Vagina (tissue), 2 donors: Measurements from ENCODE around the gene BORCS6. TPM values are rescaled to one million over a fixed set of nuclear protein-coding genes. Genes with fewer than 3 reads are reported as not detected.

Experiments
- DNase-seq, 2 donors: peaks; one replicate each; pipeline ENCODE4 v3.0.0-alpha.2; 2017; ENCODE audit errors: extremely low spot score in 2 of 2
- H3K27ac ChIP-seq: fragments of 200-600 bp; sonication (generic); one replicate; pipeline ENCODE4 v1.5.1; 2019
- H3K27me3 ChIP-seq: fragments of 200-600 bp; sonication (generic); one replicate; pipeline ENCODE4 v1.5.1; 2019
- H3K36me3 ChIP-seq, 2 donors: fragments of 200-600 bp; sonication (generic); one replicate each; pipeline ENCODE4 v1.5.1; 2017 to 2019
- H3K4me1 ChIP-seq: fragments of 200-600 bp; sonication (generic); one replicate; pipeline ENCODE4 v1.5.1; 2019
- H3K4me3 ChIP-seq, 2 donors: fragments of 200-600 bp; sonication (generic); 1 replicate in 1 of 2; 2 replicates in 1 of 2; pipeline ENCODE4 v1.5.1; 2016 to 2019
- H3K9me3 ChIP-seq: fragments of 200-600 bp; sonication (generic); one replicate; pipeline ENCODE4 v1.5.1; 2019
- CTCF ChIP-seq, 3 experiments: fragments of 450-650 bp in 2 of 3; fragments of 200-600 bp in 1 of 3; sonication (generic) in 1 of 3; IDR thresholded peaks; one replicate each; pipeline ENCODE4 v1.5.1; 2017 to 2019; ENCODE audit warnings: antibody characterized with exemption in 3 of 3, mild to moderate bottlenecking in 2 of 3, moderate library complexity in 2 of 3
- POLR2A ChIP-seq, 2 donors: fragments of 450-650 bp; IDR thresholded peaks; one replicate each; pipeline ENCODE4 v1.6.1; 2017; ENCODE audit warnings: antibody characterized with exemption in 2 of 2, mild to moderate bottlenecking in 2 of 2, moderate library complexity in 2 of 2
- POLR2AphosphoS5 ChIP-seq, 2 donors: sonication (generic); formaldehyde crosslinking; IDR thresholded peaks; one replicate each; pipeline ENCODE4 v1.9.0; 2017; ENCODE audit warnings: antibody characterized with exemption in 2 of 2, mild to moderate bottlenecking in 2 of 2, low read depth in 1 of 2; ENCODE audit not compliant: insufficient read depth in 1 of 2
- intact Hi-C: fragments of 100-400 bp; cut with DNase I; formaldehyde crosslinking; loops from one replicate; pipeline ENCODE4 v1.15.1; 2023
- total RNA-seq: library from RNA; depleted of rRNA; stranded (reverse); fragments of >200 nt; gene quantifications from one replicate; pipeline ENCODE4 v1.2.3, GENCODE V29; 2016

The BORCS6 gene
- total RNA-seq, 1 donor from 2014 or later = 9.6 TPM

GRCh38 chr17:8153031-8153451 is 36.9 kb downstream of the BORCS6 start:
- H3K4me3 ChIP-seq = peak overlapping the region; percentile 84 to 98
- TF ChIP-seq POLR2AphosphoS5 (IDR thresholded peaks at IDR 0.05; ENCODE audit: insufficient read depth in 1 of 2, low read depth in 1 of 2) (no peak), CTCF (IDR thresholded peaks at IDR 0.05) (no peak), POLR2A (IDR thresholded peaks at IDR 0.05) (no peak)
- intact Hi-C loops = no loop called here
- no peak for DNase-seq
- H3K27ac ChIP-seq = peak overlapping the region; percentile 100
- no peaks in the 10 kb centered on the region for H3K9me3 ChIP-seq
- no peaks in the 10 kb centered on the region for H3K27me3 ChIP-seq
- peaks cover 47% of the 10 kb centered on the region for H3K4me1 ChIP-seq
- peaks cover 16 to 28% of the 10 kb centered on the region in 2 donors for H3K36me3 ChIP-seq

- Histone ChIP-seq H3K27me3 (no peaks in the 10 kb centered on the region), H3K9me3 (no peaks in the 10 kb centered on the region), H3K27ac (peak within 1 kb of the TSS; percentile 100), H3K36me3 (peaks cover 24 to 35% of the 10 kb centered on the region in 2 donors), H3K4me3 (peak within 1 kb of the TSS; percentile 84 to 98), H3K4me1 (peaks cover 47% of the 10 kb centered on the region)
- peak in 1 of 2 donors; percentile 99 for DNase-seq
- intact Hi-C loops = no loop called here
- TF ChIP-seq POLR2A (IDR thresholded peaks at IDR 0.05) (peak; percentile 39 to 98), CTCF (IDR thresholded peaks at IDR 0.05) (no peak), POLR2AphosphoS5 (IDR thresholded peaks at IDR 0.05; ENCODE audit: insufficient read depth in 1 of 2, low read depth in 1 of 2) (peak; percentile 95 to 100)
These were observed 37.7 kb downstream of the BORCS6 start, which contains the start of gene PER1 for GRCh38 chr17:8152112-8152775. Gene PER1, minus strand, starts transcription at chr17:8152404. Its CDS starts 1,698 bp downstream, at chr17:8150706.

GRCh38 chr17:8151641-8152111 is 38.3 kb downstream of the BORCS6 start:
- peak in 1 of 2 donors; percentile 96 for DNase-seq
- TF ChIP-seq POLR2A (IDR thresholded peaks at IDR 0.05) = peak in 1 of 2 donors; percentile 4
- TF ChIP-seq CTCF (IDR thresholded peaks at IDR 0.05) = no peak
- Histone ChIP-seq H3K36me3 (peaks cover 26 to 41% of the 10 kb centered on the region in 2 donors), H3K9me3 (no peaks in the 10 kb centered on the region), H3K27me3 (no peaks in the 10 kb centered on the region), H3K27ac (peak overlapping the region; percentile 100), H3K4me1 (peaks cover 43% of the 10 kb centered on the region), H3K4me3 (peak overlapping the region; percentile 84 to 98)
- intact Hi-C loops = no loop called here

GRCh38 chr17:8151120-8151640 is 38.8 kb downstream of the BORCS6 start:
- H3K27ac ChIP-seq = peak overlapping the region; percentile 100
- H3K27me3 ChIP-seq = no peaks in the 10 kb centered on the region
- peaks cover 43% of the 10 kb centered on the region for H3K4me1 ChIP-seq
- H3K36me3 ChIP-seq = peaks cover 30 to 46% of the 10 kb centered on the region in 2 donors
- no peaks in the 10 kb centered on the region for H3K9me3 ChIP-seq
- H3K4me3 ChIP-seq = peak overlapping the region; percentile 84 to 98
- peak in 1 of 2 donors; percentile 96 for DNase-seq
- intact Hi-C loops = no loop called here
- TF ChIP-seq POLR2A (IDR thresholded peaks at IDR 0.05) (peak in 1 of 2 donors; percentile 59), CTCF (IDR thresholded peaks at IDR 0.05) (no peak), POLR2AphosphoS5 (IDR thresholded peaks at IDR 0.05; ENCODE audit: insufficient read depth in 1 of 2, low read depth in 1 of 2) (peak; percentile 89)
